Mesodermal cell (in vitro differentiated cells): ENCODE measurements around the gene ID2. TPM values are rescaled to one million over a fixed set of nuclear protein-coding genes. Genes with fewer than 3 reads are reported as not detected.

Source experiments
- H3K27ac ChIP-seq: 2 replicates; pipeline ENCODE4 v1.7.0; 2013; ENCODE audit warnings: mild to moderate bottlenecking, low read depth, low read length, moderate library complexity; ENCODE audit not compliant: severe bottlenecking
- H3K36me3 ChIP-seq: 2 replicates; pipeline ENCODE4 v1.7.1; 2013; ENCODE audit warnings: mild to moderate bottlenecking, low read length, moderate library complexity; ENCODE audit not compliant: control insufficient read depth, insufficient read depth
- H3K4me1 ChIP-seq: one replicate; pipeline ENCODE4 v1.7.1; 2013; ENCODE audit warnings: mild to moderate bottlenecking, low read length; ENCODE audit not compliant: insufficient read depth, control insufficient read depth, poor library complexity, severe bottlenecking
- H3K4me3 ChIP-seq: 2 replicates; pipeline ENCODE4 v1.7.0; 2013; ENCODE audit warnings: low read length, control low read depth, mild to moderate bottlenecking; ENCODE audit not compliant: insufficient read depth, poor library complexity, severe bottlenecking; ENCODE audit errors: extremely low read depth
- H3K9me3 ChIP-seq: 2 replicates; pipeline ENCODE4 v1.7.1; 2013; ENCODE audit warnings: mild to moderate bottlenecking, low read length, moderate library complexity; ENCODE audit not compliant: control insufficient read depth
- WGBS, 2 experiments: methylation state at CpG; one replicate each; pipeline ENCODE4 v1.1.5; 2013; ENCODE audit warnings: missing lambda C conversion rate in 2 of 2; ENCODE audit not compliant: insufficient coverage in 2 of 2; 5-methylcytosine and 5-hydroxymethylcytosine counted together
- polyA plus RNA-seq, 2 experiments: library from polyadenylated mRNA; stranded (reverse); fragments of 50-300 nt; gene quantifications; one replicate each; pipeline ENCODE4 v1.2.3, GENCODE V29; 2013

Gene ID2, protein sequence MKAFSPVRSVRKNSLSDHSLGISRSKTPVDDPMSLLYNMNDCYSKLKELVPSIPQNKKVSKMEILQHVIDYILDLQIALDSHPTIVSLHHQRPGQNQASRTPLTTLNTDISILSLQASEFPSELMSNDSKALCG
- 444 TPM for polyA plus RNA-seq (2013, experiment 1 of 2)
- polyA plus RNA-seq (2013, experiment 2 of 2), result 414 TPM

DNA sequence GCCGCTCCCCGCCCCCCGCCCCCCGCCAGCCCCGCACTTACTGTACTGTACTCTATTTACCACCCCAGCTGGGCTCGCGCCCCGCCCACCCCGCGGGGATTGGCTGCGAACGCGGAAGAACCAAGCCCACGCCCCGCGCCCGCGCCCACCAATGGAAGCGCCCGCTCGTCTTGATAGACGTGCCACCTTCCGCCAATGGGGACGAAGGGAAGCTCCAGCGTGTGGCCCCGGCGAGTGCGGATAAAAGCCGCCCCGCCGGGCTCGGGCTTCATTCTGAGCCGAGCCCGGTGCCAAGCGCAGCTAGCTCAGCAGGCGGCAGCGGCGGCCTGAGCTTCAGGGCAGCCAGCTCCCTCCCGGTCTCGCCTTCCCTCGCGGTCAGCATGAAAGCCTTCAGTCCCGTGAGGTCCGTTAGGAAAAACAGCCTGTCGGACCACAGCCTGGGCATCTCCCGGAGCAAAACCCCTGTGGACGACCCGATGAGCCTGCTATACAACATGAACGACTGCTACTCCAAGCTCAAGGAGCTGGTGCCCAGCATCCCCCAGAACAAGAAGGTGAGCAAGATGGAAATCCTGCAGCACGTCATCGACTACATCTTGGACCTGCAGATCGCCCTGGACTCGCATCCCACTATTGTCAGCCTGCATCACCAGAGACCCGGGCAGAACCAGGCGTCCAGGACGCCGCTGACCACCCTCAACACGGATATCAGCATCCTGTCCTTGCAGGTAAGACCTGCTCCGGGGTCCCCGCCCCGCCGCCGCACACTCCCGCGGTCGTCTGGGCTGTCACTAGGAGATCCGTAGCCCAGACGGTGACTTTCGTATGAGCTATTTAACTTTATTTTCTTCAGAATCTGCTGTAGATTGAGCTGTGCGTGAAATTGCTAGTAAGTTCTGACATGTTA is at the start of gene ID2:
Gene ID2, plus strand, starts transcription at position 271 of the 907 bp plus-strand sequence. Its CDS starts 110 bp downstream, at position 381.
- Histone ChIP-seq H3K36me3 (peaks cover 23% of the 10 kb centered on the region), H3K4me3 (peak within 1 kb of the TSS; percentile 96), H3K9me3 (no peaks in the 10 kb centered on the region), H3K27ac (peak within 1 kb of the TSS; percentile 98), H3K4me1 (peaks cover 16% of the 10 kb centered on the region)
- 0% methylated on average over 55 of the region's 70 CpGs for WGBS, 2 experiments

DNA sequence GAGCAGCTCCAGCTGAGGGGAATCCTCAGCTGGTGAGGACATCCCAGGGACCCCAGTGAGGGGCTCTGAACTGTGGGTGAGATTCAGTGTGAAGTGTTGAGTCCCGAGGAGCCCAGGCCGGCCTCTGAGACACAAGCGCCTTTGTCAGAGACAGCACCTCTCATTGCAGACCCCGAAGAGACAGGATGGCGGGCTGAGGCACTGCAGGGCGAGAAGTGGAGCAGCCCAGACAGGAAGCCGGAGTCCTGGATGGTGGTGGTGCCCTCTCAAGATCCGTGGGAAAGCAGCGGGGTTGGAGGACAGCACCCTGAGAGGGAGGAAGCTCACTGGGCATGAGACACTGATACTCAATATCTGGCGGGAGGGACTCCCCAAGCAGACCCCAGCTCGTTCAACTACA is 49.1 kb upstream of the ID2 start:
- Histone ChIP-seq H3K9me3 (no peaks in the 10 kb centered on the region), H3K27ac (no peak overlapping the region), H3K36me3 (no peaks in the 10 kb centered on the region), H3K4me3 (no peak overlapping the region), H3K4me1 (peaks cover 28% of the 10 kb centered on the region)
- 87 to 88% methylated on average over 10 to 11 of the region's 11 CpGs for WGBS, 2 experiments

DNA sequence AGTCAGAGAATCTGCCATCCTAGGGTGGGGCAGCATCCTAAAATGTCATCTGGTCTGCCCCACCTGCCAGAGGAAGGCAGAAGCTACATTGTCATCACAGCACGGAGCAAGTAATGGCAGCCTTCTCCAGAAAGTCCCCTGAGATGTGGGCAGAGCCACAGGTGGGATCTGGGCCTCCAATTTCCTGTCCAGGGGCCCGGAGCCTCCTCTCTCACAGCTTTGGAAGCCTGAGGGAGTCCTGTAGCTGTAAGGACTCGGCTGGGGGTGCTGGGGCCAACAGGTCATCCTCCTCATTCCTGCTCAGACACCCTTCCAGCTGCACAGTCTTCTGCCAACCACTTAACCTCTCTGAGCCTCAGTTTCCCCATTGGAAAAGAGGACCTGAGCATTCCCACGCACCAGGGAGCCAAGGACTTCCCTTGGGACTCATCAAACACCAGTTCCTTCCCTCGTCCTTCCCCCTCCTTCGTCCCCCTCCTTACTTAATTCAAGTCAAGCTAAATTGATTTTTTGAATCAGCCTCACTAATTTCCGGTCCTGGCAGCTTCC is 48.6 kb upstream of the ID2 start:
- H3K36me3 ChIP-seq, result no peaks in the 10 kb centered on the region
- no peaks in the 10 kb centered on the region for H3K9me3 ChIP-seq
- no peak overlapping the region for H3K27ac ChIP-seq
- H3K4me1 ChIP-seq, result peaks cover 33% of the 10 kb centered on the region
- no peak overlapping the region for H3K4me3 ChIP-seq
- WGBS, 2 experiments, result 87 to 96% methylated on average over 6 to 7 of the region's 7 CpGs

DNA sequence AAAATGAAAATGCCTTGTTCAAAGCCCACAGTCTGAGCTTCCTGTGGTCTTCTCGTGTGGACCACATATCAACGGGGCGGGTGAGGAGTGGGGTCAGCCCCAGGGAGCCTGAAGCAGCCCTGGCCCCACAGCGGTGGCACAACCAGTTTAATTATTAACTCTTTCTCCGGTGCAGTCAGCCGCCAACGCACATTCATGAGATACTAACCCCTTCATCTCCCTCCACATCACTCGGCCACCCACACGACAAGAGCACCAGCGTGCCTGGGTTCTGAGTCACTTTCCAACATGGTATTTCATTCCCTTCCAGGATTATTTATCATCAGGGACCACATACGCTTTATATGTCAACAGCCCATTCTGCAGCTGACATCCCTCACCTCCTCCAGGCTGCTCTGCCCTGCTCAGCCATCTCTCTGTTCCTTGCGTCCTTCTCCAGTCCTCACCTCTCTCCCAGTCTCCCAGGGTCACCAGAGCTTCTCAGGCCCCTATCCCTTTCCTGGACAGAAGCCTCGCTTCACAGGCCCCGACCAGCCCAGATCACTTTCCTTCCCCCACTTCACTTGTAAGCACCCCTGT is 48.0 kb upstream of the ID2 start:
- Histone ChIP-seq H3K4me1 (peaks cover 36% of the 10 kb centered on the region), H3K9me3 (no peaks in the 10 kb centered on the region), H3K4me3 (no peak overlapping the region), H3K27ac (no peak overlapping the region), H3K36me3 (no peaks in the 10 kb centered on the region)
- WGBS, 2 experiments, result 74 to 82% methylated on average over 14 of the region's 14 CpGs

DNA sequence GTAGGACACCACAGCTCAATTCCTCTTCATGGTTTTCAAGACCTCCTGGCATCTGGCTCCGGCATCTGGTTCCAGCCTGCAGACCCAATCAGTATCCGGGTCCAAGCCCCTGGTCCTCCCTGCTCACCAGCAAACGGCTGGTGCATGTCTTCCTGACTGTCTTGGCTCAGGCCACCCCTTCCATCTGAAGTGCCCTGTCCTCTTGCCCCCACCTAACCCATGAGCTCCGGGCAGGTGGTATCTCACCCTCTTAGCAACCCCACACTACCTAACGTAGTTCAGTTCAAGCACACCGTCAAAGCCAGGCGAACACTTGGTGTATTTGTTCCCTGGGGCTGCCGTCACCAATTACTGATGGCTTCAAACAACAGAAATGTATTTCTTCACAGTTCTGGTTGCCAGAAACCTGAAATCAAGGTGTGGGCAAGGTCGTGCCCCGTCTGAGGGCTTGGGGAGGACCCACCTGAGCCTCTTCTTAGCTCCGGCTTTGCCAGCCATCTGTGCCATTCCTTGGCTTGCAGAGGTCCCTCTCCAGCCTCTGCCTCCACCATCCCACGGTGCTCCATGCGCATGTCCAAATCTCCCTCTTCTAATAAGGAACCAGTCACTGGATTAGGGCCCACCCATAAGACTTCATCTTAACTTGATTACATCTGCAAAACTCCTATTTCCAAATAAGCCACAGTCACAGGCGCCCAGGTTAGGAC is 47.2 kb upstream of the ID2 start:
- no peak overlapping the region for H3K4me3 ChIP-seq
- H3K9me3 ChIP-seq, result no peaks in the 10 kb centered on the region
- H3K4me1 ChIP-seq, result peaks cover 31% of the 10 kb centered on the region
- 93 to 95% methylated on average over 14 of the region's 14 CpGs for WGBS, 2 experiments
- no peaks in the 10 kb centered on the region for H3K36me3 ChIP-seq
- no peak overlapping the region for H3K27ac ChIP-seq

DNA sequence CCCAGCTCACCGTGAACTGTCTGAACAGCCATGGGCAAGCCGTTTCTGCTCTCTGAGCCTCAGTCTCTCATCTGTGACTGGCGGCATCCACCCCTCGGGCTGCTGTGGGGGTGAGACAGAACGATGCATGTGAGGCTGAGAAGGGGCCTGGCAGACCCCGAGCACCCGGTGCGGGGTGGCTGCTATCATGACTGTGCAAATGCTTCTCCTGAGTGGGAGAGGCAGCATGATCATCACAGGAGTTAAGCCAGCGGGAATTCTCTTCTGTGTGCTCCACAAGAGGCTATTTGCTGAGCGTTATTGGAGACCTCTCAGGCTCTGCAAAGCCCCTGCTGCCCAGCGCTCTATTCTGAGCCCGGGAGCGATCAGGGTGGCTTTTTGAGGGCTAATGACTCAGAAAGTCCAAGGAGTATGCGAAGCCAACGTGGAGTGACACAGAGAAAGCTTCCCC is 45.8 kb upstream of the ID2 start:
- 54 to 60% methylated on average over 10 to 13 of the region's 15 CpGs for WGBS, 2 experiments
- Histone ChIP-seq H3K27ac (peak overlapping the region; percentile 94), H3K36me3 (no peaks in the 10 kb centered on the region), H3K4me1 (peaks cover 28% of the 10 kb centered on the region), H3K9me3 (no peaks in the 10 kb centered on the region), H3K4me3 (no peak overlapping the region)

DNA sequence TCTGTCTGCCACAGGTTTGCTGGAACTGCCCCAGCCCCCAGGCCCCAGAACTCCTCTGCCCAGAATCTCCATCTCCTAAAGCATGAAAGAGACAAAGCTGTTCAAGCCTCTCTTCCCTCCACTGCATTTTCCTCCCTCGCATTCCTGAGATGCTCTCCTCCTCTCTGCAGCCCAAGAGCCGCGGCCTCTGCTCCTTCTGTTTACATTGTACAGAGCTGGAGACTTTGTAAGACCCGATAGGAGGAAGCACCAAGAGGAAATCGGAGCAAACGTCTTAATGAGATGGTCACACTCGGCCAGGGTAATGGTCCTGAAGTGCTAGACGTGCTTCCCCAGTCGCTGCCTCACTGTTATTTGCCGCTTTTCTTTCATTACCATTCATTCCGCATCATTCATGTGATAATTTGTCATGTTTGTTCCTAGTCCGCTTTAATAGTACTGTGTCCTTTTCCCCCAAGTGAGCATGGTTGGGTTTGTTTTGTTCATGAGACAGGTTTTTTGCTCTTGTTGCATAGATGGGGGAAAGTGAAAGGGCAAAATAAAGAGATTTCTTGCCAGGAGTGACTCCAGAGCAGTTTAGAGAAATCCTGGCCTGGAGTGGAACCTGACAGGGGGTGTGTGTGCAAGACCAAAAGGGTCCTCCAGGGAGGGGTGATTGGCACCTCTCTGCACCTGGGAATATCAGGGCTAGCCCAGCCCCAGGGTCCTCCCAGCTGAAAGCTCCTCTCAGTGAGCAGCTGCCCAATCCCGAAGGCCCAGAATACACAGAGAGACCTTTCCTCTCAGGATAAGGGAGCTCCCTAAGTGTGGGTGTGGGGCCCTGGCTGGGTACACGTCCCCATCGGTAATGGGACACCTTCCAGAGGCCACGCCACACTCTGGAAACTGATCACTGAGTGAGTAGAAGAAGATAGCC is 44.9 kb upstream of the ID2 start:
- no peaks in the 10 kb centered on the region for H3K36me3 ChIP-seq
- WGBS, 2 experiments, result 4 to 17% methylated on average over 8 to 12 of the region's 16 CpGs
- H3K27ac ChIP-seq, result peak overlapping the region; percentile 94
- peaks cover 27% of the 10 kb centered on the region for H3K4me1 ChIP-seq
- no peak overlapping the region for H3K4me3 ChIP-seq
- H3K9me3 ChIP-seq, result no peaks in the 10 kb centered on the region

DNA sequence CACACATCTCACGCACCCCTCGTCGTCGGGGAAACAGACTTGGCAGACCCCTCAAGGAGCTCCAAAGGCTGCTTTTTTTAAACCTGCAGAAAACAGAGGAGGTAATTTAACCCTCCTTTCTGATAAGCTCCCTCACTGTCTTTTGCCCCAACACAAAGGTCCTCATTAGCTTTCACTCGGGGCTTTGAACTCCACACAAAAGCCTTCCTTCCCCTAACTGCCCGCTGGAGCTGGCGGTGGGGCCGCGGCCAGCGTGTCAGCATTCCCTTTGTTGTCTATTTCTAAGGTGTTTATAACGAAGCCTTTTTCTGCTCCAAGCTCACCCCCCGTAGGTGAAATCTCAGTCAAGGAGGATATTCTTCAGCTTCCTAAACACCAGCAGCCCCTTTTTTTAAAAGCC is 43.5 kb upstream of the ID2 start:
- Histone ChIP-seq H3K4me3 (no peak overlapping the region), H3K27ac (peak overlapping the region; percentile 10), H3K36me3 (no peaks in the 10 kb centered on the region), H3K4me1 (peaks cover 27% of the 10 kb centered on the region), H3K9me3 (no peaks in the 10 kb centered on the region)
- 23 to 33% methylated on average over 8 to 11 of the region's 12 CpGs for WGBS, 2 experiments

DNA sequence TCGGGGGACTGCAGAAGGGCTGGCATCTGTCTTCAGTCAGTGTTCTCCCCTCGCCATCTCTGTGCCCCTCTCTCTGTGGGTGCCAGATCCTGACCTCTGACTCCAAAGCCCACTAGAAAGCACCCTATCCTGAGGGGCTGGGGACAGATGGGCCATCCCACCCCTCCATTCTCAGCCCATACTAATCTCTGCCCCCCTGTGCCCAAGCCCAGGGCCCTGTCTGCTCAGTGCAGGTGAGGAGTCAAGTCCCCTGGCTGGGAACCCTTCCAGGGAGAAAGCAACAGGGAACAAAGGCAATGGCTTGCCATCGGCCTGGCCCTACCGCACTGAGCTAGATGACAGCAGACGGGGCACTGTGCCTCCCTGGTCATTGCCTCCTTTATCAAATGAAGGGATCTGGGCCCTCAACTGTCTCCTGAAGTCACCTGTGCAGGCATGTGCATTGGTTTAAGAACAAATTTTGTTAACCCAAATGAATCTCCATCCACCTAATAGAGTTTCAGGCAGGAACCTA is 42.7 kb upstream of the ID2 start:
- 89 to 97% methylated on average over 3 to 5 of the region's 5 CpGs for WGBS, 2 experiments
- H3K36me3 ChIP-seq, result no peaks in the 10 kb centered on the region
- no peak overlapping the region for H3K27ac ChIP-seq
- no peak overlapping the region for H3K4me3 ChIP-seq
- peaks cover 27% of the 10 kb centered on the region for H3K4me1 ChIP-seq
- H3K9me3 ChIP-seq, result no peaks in the 10 kb centered on the region
